HG02763 (cell line): ENCODE data around the gene PLBD1.
A peak's percentile ranks its signal among the peaks of the same experiment; 100 is the strongest.

Experiments
- ATAC-seq: cut with Tn5 transposase; IDR thresholded peaks from one replicate; pipeline ENCODE4 v1.9.1; 2021; ENCODE audit warnings: mild to moderate bottlenecking, moderate library complexity; ENCODE audit not compliant: unreplicated experiment

PLBD1 gene

GRCh38 chr12:14505626-14506596 lies 61.8 kb downstream of the PLBD1 start:
- no peak for ATAC-seq

GRCh38 chr12:14495326-14495725 lies 72.4 kb downstream of the PLBD1 start:
- no peak for ATAC-seq

- ATAC-seq = no peak
These were observed 84.8 kb downstream of the PLBD1 start for GRCh38 chr12:14482886-14483285.

- ATAC-seq = no peak
These were observed 85.3 kb downstream of the PLBD1 start for GRCh38 chr12:14482361-14482760.

GRCh38 chr12:14481201-14481600 lies 86.5 kb downstream of the PLBD1 start:
- no peak for ATAC-seq

- ATAC-seq = no peak
These were observed 88.7 kb downstream of the PLBD1 start for GRCh38 chr12:14479004-14479403.

- no peak for ATAC-seq
These were observed 93.9 kb downstream of the PLBD1 start for GRCh38 chr12:14473707-14474287.

- ATAC-seq = no peak
These were observed 96.2 kb downstream of the PLBD1 start for GRCh38 chr12:14471497-14471896.

GRCh38 chr12:14460212-14460841 lies 107.4 kb downstream of the PLBD1 start:
- ATAC-seq = no peak

- ATAC-seq = peak; percentile 57
These were observed 113.4 kb downstream of the PLBD1 start for GRCh38 chr12:14454098-14454907.
